Brain microvascular endothelial cell (primary cell): ENCODE data around the gene MED10.

Experiments
- DNase-seq: peaks from one replicate; pipeline ENCODE4 v3.0.0-alpha.2; 2020
- H3K27ac ChIP-seq: fragments of 250-450 bp; sonication (Bioruptor Pico); 2 replicates; pipeline ENCODE4 v1.5.1; 2020; ENCODE audit warnings: mild to moderate bottlenecking, moderate library complexity
- H3K27me3 ChIP-seq: fragments of 250-450 bp; sonication (Bioruptor Pico); replicated peaks from 2 replicates; pipeline ENCODE4 v1.5.1; 2020; ENCODE audit warnings: mild to moderate bottlenecking
- H3K36me3 ChIP-seq: fragments of 250-450 bp; sonication (Bioruptor Pico); replicated peaks from 2 replicates; pipeline ENCODE4 v1.5.1; 2020; ENCODE audit warnings: mild to moderate bottlenecking
- H3K4me3 ChIP-seq: 2 replicates; pipeline ENCODE4 v1.5.1; 2011; ENCODE audit warnings: low read depth, mild to moderate bottlenecking, control low read depth, low read length, moderate library complexity
- CTCF ChIP-seq: IDR thresholded peaks from 2 replicates; pipeline ENCODE4 v1.5.1; 2011; ENCODE audit warnings: low read depth, mild to moderate bottlenecking, moderate library complexity, low read length, control low read depth, inconsistent platforms; ENCODE audit errors: missing control alignments
- in situ Hi-C: cut with HindIII; loops from 2 replicates; pipeline ENCODE4 v1.10.0; 2017; ENCODE audit warnings: low sequenced_read_pairs, low pct_ligation_motif_present

The MED10 gene

GRCh38 chr5:6355294-6355693, 23.1 kb downstream of the MED10 start:
- Histone ChIP-seq H3K27me3 (no peaks in the 10 kb centered on the region), H3K4me3 (no peak overlapping the region), H3K27ac (no peak overlapping the region), H3K36me3 (no peaks in the 10 kb centered on the region)
- DNase-seq = no peak
- no peak for TF ChIP-seq CTCF
- in situ Hi-C loops = no loop called here

- Histone ChIP-seq H3K27me3 (no peaks in the 10 kb centered on the region), H3K4me3 (no peak overlapping the region), H3K27ac (no peak overlapping the region), H3K36me3 (no peaks in the 10 kb centered on the region)
- no peak for DNase-seq
- in situ Hi-C loops = no loop called here
- no peak for TF ChIP-seq CTCF
Measured at GRCh38 chr5:6354848-6355247, 23.5 kb downstream of the MED10 start.

GRCh38 chr5:6353602-6354302, 24.6 kb downstream of the MED10 start:
- Histone ChIP-seq H3K4me3 (no peak overlapping the region), H3K27ac (no peak overlapping the region), H3K36me3 (no peaks in the 10 kb centered on the region), H3K27me3 (no peaks in the 10 kb centered on the region)
- in situ Hi-C loops = no loop called here
- no peak for DNase-seq
- TF ChIP-seq CTCF = no peak

- no peak overlapping the region for H3K27ac ChIP-seq
- no peaks in the 10 kb centered on the region for H3K27me3 ChIP-seq
- TF ChIP-seq CTCF = no peak
- in situ Hi-C loops = no loop called here
- H3K4me3 ChIP-seq = no peak overlapping the region
- DNase-seq = no peak
- no peaks in the 10 kb centered on the region for H3K36me3 ChIP-seq
Measured at GRCh38 chr5:6350277-6351090, 27.9 kb downstream of the MED10 start.

- in situ Hi-C loops = no loop called here
- no peak for DNase-seq
- no peak for TF ChIP-seq CTCF
- H3K27ac ChIP-seq = no peak overlapping the region
- no peaks in the 10 kb centered on the region for H3K36me3 ChIP-seq
- H3K27me3 ChIP-seq = no peaks in the 10 kb centered on the region
- H3K4me3 ChIP-seq = no peak overlapping the region
Measured at GRCh38 chr5:6349387-6349786, 29.0 kb downstream of the MED10 start.
